Stimulated activated naive B cell treated with anti-CD40 and anti-IgM and Interleukin-4, amounts not matched to agents 10 μg/mL and 1 μg/mL and 100 μg/mL, for 72 hours (primary cell): ENCODE measurements around the gene CNTNAP5.

Experiments
- ATAC-seq, 2 donors: fragments of 150-1000 bp; cut with Tn5 transposase; replicated peaks; 2 replicates each; pipeline ENCODE4 v1.10.0; 2021; ENCODE audit warnings: moderate library complexity in 1 of 2
- DNase-seq: peaks from one replicate; pipeline ENCODE4 v3.0.0; 2021
- H3K27ac Mint-ChIP-seq: one replicate; pipeline ENCODE4 v1.8.0; 2022; ENCODE audit warnings: mild to moderate bottlenecking, mixed read lengths
- H3K27me3 Mint-ChIP-seq, 2 donors: one replicate each; pipeline ENCODE4 v1.8.0; 2022; ENCODE audit warnings: mixed read lengths in 2 of 2
- H3K36me3 Mint-ChIP-seq, 2 donors: one replicate each; pipeline ENCODE4 v1.8.0; 2022; ENCODE audit warnings: mixed read lengths in 2 of 2, mild to moderate bottlenecking in 1 of 2
- H3K4me1 Mint-ChIP-seq, 2 donors: one replicate each; pipeline ENCODE4 v1.8.0; 2022; ENCODE audit warnings: mixed read lengths in 2 of 2, mild to moderate bottlenecking in 1 of 2
- H3K4me3 Mint-ChIP-seq, 2 donors: one replicate each; pipeline ENCODE4 v1.8.0; 2022; ENCODE audit warnings: mild to moderate bottlenecking in 2 of 2, mixed read lengths in 2 of 2, moderate library complexity in 1 of 2
- H3K9me3 Mint-ChIP-seq, 2 donors: one replicate each; pipeline ENCODE4 v1.8.0; 2022; ENCODE audit warnings: mixed read lengths in 2 of 2, mild to moderate bottlenecking in 1 of 2

The CNTNAP5 gene

GRCh38 chr2:124151691-124152090 lies 126.6 kb downstream of the CNTNAP5 start:
- H3K36me3 Mint-ChIP-seq = no peaks in the 10 kb centered on the region
- H3K4me3 Mint-ChIP-seq = no peak overlapping the region
- H3K4me1 Mint-ChIP-seq = no peaks in the 10 kb centered on the region
- no peaks in the 10 kb centered on the region for H3K27me3 Mint-ChIP-seq
- no peak for ATAC-seq
- H3K27ac Mint-ChIP-seq = no peak overlapping the region
- no peak for DNase-seq
- H3K9me3 Mint-ChIP-seq = peaks cover 3 to 8% of the 10 kb centered on the region in 2 donors

GRCh38 chr2:124153713-124154112 lies 128.6 kb downstream of the CNTNAP5 start:
- Mint-ChIP-seq H3K27ac (no peak overlapping the region), H3K4me1 (no peaks in the 10 kb centered on the region), H3K9me3 (peaks cover 0 to 5% of the 10 kb centered on the region in 2 donors), H3K36me3 (no peaks in the 10 kb centered on the region), H3K27me3 (no peaks in the 10 kb centered on the region), H3K4me3 (no peak overlapping the region)
- no peak for DNase-seq
- ATAC-seq = no peak

GRCh38 chr2:124159166-124159565 lies 134.1 kb downstream of the CNTNAP5 start:
- ATAC-seq = no peak
- Mint-ChIP-seq H3K4me1 (no peaks in the 10 kb centered on the region), H3K27me3 (no peaks in the 10 kb centered on the region), H3K36me3 (no peaks in the 10 kb centered on the region), H3K9me3 (no peaks in the 10 kb centered on the region), H3K4me3 (no peak overlapping the region), H3K27ac (no peak overlapping the region)
- DNase-seq = no peak

- ATAC-seq = no peak
- no peak overlapping the region for H3K27ac Mint-ChIP-seq
Observed at GRCh38 chr2:124161542-124161941, 136.5 kb downstream of the CNTNAP5 start.

GRCh38 chr2:124162256-124162655 lies 137.2 kb downstream of the CNTNAP5 start:
- Mint-ChIP-seq H3K27me3 (no peaks in the 10 kb centered on the region), H3K4me3 (no peak overlapping the region), H3K4me1 (no peaks in the 10 kb centered on the region), H3K36me3 (no peaks in the 10 kb centered on the region), H3K27ac (no peak overlapping the region), H3K9me3 (peaks cover 0 to 2% of the 10 kb centered on the region in 2 donors)
- no peak for ATAC-seq
- no peak for DNase-seq

More at GRCh38 chr2:124161542-124161941, 136.5 kb downstream of the CNTNAP5 start:
- Mint-ChIP-seq H3K27me3 (no peaks in the 10 kb centered on the region), H3K4me1 (no peaks in the 10 kb centered on the region), H3K36me3 (no peaks in the 10 kb centered on the region), H3K9me3 (peaks cover 0 to 2% of the 10 kb centered on the region in 2 donors), H3K4me3 (no peak overlapping the region)
- DNase-seq = no peak

- H3K27me3 Mint-ChIP-seq = no peaks in the 10 kb centered on the region
- H3K4me3 Mint-ChIP-seq = no peak overlapping the region
- H3K27ac Mint-ChIP-seq = no peak overlapping the region
- H3K9me3 Mint-ChIP-seq = peaks cover 0 to 2% of the 10 kb centered on the region in 2 donors
- H3K36me3 Mint-ChIP-seq = no peaks in the 10 kb centered on the region
- H3K4me1 Mint-ChIP-seq = no peaks in the 10 kb centered on the region
- no peak for DNase-seq
- ATAC-seq = no peak
Observed at GRCh38 chr2:124163840-124164239, 138.8 kb downstream of the CNTNAP5 start.

GRCh38 chr2:124165698-124166097 lies 140.6 kb downstream of the CNTNAP5 start:
- DNase-seq (no peak), ATAC-seq (no peak)
- Mint-ChIP-seq H3K4me1 (no peaks in the 10 kb centered on the region), H3K27ac (no peak overlapping the region), H3K36me3 (no peaks in the 10 kb centered on the region), H3K4me3 (no peak overlapping the region), H3K27me3 (no peaks in the 10 kb centered on the region), H3K9me3 (peaks cover 0 to 2% of the 10 kb centered on the region in 2 donors)

GRCh38 chr2:124171472-124172063 lies 146.5 kb downstream of the CNTNAP5 start:
- no peak for ATAC-seq
- DNase-seq = no peak
- H3K9me3 Mint-ChIP-seq = peaks cover 6% of the 10 kb centered on the region in 2 donors
- no peaks in the 10 kb centered on the region for H3K36me3 Mint-ChIP-seq
- H3K27ac Mint-ChIP-seq = no peak overlapping the region
- no peaks in the 10 kb centered on the region for H3K27me3 Mint-ChIP-seq
- H3K4me1 Mint-ChIP-seq = no peaks in the 10 kb centered on the region
- no peak overlapping the region for H3K4me3 Mint-ChIP-seq

- H3K4me1 Mint-ChIP-seq = no peaks in the 10 kb centered on the region
- no peak for DNase-seq
- H3K4me3 Mint-ChIP-seq = no peak overlapping the region
- peaks cover 5 to 6% of the 10 kb centered on the region in 2 donors for H3K9me3 Mint-ChIP-seq
- no peaks in the 10 kb centered on the region for H3K36me3 Mint-ChIP-seq
- H3K27ac Mint-ChIP-seq = no peak overlapping the region
- H3K27me3 Mint-ChIP-seq = no peaks in the 10 kb centered on the region
- no peak for ATAC-seq
Observed at GRCh38 chr2:124178719-124179118, 153.6 kb downstream of the CNTNAP5 start.

- DNase-seq (no peak), ATAC-seq (no peak)
- no peaks in the 10 kb centered on the region for H3K27me3 Mint-ChIP-seq
- H3K36me3 Mint-ChIP-seq = no peaks in the 10 kb centered on the region
- H3K4me3 Mint-ChIP-seq = no peak overlapping the region
- H3K27ac Mint-ChIP-seq = no peak overlapping the region
- peaks cover 6 to 8% of the 10 kb centered on the region in 2 donors for H3K9me3 Mint-ChIP-seq
- H3K4me1 Mint-ChIP-seq = no peaks in the 10 kb centered on the region
Observed at GRCh38 chr2:124180635-124181034, 155.5 kb downstream of the CNTNAP5 start.

- Mint-ChIP-seq H3K4me3 (no peak overlapping the region), H3K9me3 (peaks cover 0 to 2% of the 10 kb centered on the region in 2 donors), H3K27ac (no peak overlapping the region), H3K36me3 (no peaks in the 10 kb centered on the region), H3K4me1 (no peaks in the 10 kb centered on the region), H3K27me3 (no peaks in the 10 kb centered on the region)
- DNase-seq (no peak), ATAC-seq (no peak)
Observed at GRCh38 chr2:124186801-124187200, 161.7 kb downstream of the CNTNAP5 start.

GRCh38 chr2:124187948-124188347 lies 162.9 kb downstream of the CNTNAP5 start:
- no peak for DNase-seq
- ATAC-seq = no peak
- Mint-ChIP-seq H3K36me3 (no peaks in the 10 kb centered on the region), H3K9me3 (peaks cover 0 to 2% of the 10 kb centered on the region in 2 donors), H3K4me3 (no peak overlapping the region), H3K4me1 (no peaks in the 10 kb centered on the region), H3K27ac (no peak overlapping the region), H3K27me3 (no peaks in the 10 kb centered on the region)

GRCh38 chr2:124193706-124194105 lies 168.6 kb downstream of the CNTNAP5 start:
- Mint-ChIP-seq H3K27ac (no peak overlapping the region), H3K4me3 (no peak overlapping the region), H3K9me3 (peaks cover 0 to 2% of the 10 kb centered on the region in 2 donors), H3K36me3 (no peaks in the 10 kb centered on the region), H3K27me3 (no peaks in the 10 kb centered on the region), H3K4me1 (no peaks in the 10 kb centered on the region)
- no peak for DNase-seq
- ATAC-seq = no peak

- peaks cover 3 to 11% of the 10 kb centered on the region in 2 donors for H3K9me3 Mint-ChIP-seq
- H3K27ac Mint-ChIP-seq = no peak overlapping the region
- ATAC-seq (no peak), DNase-seq (no peak)
- H3K27me3 Mint-ChIP-seq = no peaks in the 10 kb centered on the region
- no peak overlapping the region for H3K4me3 Mint-ChIP-seq
- no peaks in the 10 kb centered on the region for H3K36me3 Mint-ChIP-seq
- H3K4me1 Mint-ChIP-seq = no peaks in the 10 kb centered on the region
Observed at GRCh38 chr2:124201713-124202112, 176.6 kb downstream of the CNTNAP5 start.

- H3K27ac Mint-ChIP-seq = no peak overlapping the region
- H3K36me3 Mint-ChIP-seq = no peaks in the 10 kb centered on the region
- ATAC-seq = no peak
- no peak for DNase-seq
- H3K27me3 Mint-ChIP-seq = no peaks in the 10 kb centered on the region
- peaks cover 0 to 6% of the 10 kb centered on the region in 2 donors for H3K9me3 Mint-ChIP-seq
- H3K4me1 Mint-ChIP-seq = no peaks in the 10 kb centered on the region
- no peak overlapping the region for H3K4me3 Mint-ChIP-seq
Observed at GRCh38 chr2:124209441-124209840, 184.4 kb downstream of the CNTNAP5 start.

- ATAC-seq = no peak
- H3K27me3 Mint-ChIP-seq = no peaks in the 10 kb centered on the region
- no peaks in the 10 kb centered on the region for H3K4me1 Mint-ChIP-seq
- H3K9me3 Mint-ChIP-seq = peaks cover 0 to 4% of the 10 kb centered on the region in 2 donors
- no peak overlapping the region for H3K27ac Mint-ChIP-seq
- DNase-seq = no peak
- H3K36me3 Mint-ChIP-seq = no peaks in the 10 kb centered on the region
- H3K4me3 Mint-ChIP-seq = no peak overlapping the region
Observed at GRCh38 chr2:124211461-124211860, 186.4 kb downstream of the CNTNAP5 start.
